ENCODE data around the gene PERP.
A peak's percentile ranks its signal among the peaks of the same experiment; 100 is the strongest.
"Not testable (repeated sequence)": the region's sequence is repeated elsewhere in the genome, so short reads cannot be mapped to it uniquely, and the experiment has no call there.

PERP gene

DNA sequence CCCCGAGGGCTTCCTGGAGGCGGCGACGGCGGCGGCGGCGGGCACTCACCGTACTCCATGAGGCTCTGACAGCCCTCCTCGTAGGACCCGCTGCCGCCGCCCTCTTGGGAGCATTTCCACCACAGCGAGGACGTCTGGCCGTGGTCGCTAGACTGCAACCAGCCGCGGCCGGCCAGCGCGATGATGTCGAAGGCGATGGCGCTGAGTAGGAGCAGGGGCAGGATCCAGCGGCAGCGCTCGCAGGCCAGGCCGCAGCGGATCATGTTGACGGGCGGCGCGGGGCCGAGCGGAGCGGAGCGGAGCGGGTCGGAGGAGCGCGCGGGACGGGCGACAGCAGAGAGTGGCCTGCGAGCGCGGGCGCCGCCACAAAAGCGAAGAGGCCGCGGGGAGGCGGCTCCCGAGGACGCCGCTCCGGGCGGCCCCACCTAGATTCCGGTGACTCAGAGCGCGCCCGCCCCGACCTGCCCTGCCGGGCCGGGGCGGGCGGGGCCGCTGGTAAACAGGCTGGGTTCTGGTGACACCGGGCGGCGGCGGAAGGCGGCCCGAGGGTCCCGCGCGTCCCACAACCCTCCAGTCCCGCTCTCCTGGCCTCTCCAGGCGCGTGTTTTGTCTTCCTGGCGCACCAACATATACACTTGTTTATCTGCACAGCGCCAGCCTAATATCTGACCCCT, at the start of gene PERP:
PERP (minus strand) TSS at position 342 of the 674 bp plus-strand sequence; CDS start at position 263, 79 bp downstream.
- DNase-seq (ENCODE audit: low read depth in 3 of 3, low spot score in 1 of 3) = peak; percentile 30 to 57 (median 39)

DNA sequence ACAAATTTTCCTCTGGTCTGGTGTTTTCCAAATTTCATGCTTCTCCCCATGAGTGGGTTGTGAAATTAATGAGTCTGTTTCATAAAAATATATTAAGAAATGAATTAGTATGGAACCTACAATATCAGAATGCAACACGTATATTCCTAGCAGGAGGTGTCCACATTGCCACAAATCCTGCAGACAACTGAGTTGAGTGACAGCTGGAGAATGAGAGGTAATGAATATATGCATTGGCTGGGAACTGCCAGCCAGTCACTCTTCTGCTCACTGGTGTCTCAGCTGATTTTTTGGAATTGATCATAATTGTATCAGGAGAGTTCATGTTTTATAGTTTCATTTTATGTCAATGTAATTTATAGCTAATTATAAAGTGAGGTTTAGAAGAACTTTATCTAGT, 48.2 kb upstream of the PERP start:
- no peak for DNase-seq (ENCODE audit: low read depth in 3 of 3, low spot score in 1 of 3)

DNA sequence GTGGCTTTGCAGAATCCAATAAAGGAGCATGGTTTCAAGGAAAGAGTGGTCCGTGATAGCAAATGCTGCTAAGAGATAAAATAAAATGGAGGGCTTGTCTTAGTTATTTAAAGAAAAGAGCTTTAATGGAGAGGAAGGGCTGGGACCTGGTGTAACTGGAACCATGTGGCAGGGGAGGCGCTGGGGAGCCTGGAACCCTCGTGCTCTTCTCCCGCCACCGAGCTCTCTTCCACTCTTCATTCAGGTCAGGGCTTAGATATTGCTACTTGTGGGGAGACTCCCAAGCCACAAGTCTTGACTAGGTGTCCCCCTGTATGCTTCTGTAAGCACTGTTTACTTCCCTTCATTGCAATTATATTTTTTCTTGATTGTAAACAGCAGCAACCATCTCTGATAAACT, 39.3 kb upstream of the PERP start:
- DNase-seq (ENCODE audit: low read depth in 3 of 3, low spot score in 1 of 3) = no peak

DNA sequence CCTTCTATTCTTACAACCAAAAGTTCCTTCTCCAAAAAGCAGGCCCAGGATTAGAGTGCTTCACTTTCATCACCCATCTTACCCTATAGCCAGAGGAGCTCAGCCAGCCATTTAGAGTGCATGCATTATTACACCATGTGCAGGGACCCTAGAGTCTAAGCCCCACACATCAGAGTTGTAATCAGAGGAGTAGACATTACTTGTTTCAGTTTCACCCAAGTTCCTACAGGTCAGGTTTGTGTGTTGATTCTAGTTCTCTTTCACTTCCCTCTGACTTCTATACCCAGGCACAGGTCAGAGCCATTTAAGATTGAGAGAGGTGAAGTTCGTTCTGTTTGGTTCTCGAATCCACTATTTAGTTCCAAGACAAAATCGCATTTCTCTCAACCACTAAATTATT, 38.2 kb upstream of the PERP start:
- no peak for DNase-seq (ENCODE audit: low read depth in 3 of 3, low spot score in 1 of 3)

DNA sequence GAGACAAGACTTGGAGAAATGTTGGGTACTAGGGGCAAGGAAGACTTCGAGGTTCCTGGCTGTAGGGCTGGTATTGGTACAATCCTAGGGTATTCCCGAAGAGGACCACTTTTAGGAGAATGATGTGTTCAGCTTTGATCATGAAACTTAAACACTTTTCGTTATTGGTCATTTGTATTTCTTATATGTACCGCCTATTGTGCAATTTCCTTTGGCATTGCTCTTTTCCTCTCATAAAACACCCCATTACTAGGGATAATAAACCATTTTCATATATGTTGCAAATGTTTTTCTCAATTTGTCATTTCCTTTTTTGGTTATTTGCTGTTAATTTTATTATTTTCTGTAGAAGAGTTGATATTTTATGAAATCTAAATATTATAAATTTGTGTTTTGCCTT, 35.6 kb upstream of the PERP start:
- DNase-seq (ENCODE audit: low read depth in 3 of 3, low spot score in 1 of 3) = no peak

DNA sequence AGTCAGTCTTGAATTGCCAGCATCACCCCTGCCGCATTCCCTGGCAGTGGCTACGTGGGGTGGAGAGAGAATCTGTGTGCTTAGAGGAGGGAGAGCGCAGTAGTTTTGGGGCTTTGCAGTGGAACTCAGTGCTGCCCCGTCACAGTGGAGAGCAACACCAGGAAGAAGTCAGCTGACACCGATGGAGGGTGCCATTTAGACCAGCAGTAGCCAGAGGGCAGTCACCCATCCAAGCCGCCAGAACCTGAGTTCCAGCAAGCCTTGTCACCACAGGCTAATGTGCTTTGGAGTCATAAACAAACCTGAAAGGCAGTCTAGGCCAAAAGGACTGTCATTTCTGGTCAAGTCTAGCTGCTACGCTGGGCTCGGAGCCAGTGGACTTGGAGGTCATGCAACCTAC, 22.0 kb upstream of the PERP start:
- DNase-seq (ENCODE audit: low read depth in 3 of 3, low spot score in 1 of 3) = no peak

DNA sequence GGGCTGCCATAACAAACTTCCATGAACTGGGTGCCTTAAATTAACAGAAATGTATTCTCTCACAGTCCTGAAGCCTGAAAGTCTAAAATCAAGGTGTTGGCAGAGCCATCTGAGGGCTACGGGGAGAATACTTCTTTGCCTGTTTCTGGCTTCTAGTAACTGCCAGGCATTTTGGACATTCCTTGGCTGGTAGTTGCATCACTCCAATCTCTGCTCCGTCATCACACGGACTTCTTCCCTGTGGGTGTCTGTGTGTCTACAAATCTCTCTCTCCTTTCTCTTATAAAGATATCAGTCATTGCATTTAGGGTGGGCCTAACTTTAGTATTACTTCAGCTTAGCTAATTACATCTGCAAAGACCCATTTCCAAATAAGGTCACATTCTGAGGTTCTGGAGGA, 20.9 kb upstream of the PERP start:
- DNase-seq (ENCODE audit: low read depth in 3 of 3, low spot score in 1 of 3) = no peak

DNA sequence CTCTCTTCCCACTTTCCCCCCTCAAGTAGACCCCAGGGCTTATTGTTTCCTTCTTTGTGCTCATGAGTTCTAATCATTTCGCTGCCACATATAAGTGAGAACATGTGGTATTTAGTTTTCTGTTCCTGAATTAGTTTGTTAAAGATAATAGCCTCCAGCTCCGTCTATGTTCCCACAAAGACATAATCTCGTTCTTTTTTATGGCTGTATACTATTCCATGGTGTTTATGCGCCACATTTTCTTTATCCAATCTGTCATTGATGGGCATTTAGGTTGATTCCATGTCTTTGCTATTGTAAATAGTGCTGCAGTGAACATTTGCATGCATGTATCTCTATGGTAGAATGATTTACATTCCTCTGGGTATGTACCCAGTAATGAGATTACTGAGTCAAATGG, 16.9 kb upstream of the PERP start:
- DNase-seq (ENCODE audit: low read depth in 3 of 3, low spot score in 1 of 3) = no peak

DNA sequence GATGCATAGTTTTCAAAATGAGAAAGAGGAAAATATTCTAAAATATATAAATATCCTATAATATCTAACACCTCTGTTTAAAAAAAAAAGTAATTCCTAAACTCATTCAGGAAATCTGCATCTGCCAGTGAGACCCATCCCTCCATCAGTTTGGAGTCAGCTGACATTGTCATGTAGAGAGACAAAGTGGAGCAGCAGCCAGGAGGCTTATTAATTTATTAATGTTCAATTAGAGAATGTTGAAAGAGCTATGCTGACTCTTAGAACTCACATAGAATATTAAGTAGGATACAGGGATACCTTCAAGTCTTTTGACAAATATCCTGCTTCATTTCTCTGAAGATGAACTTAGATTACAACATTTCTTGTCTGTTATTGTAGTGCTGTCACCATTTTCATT, 12.8 kb upstream of the PERP start:
- no peak for DNase-seq (ENCODE audit: low read depth in 3 of 3, low spot score in 1 of 3)

DNA sequence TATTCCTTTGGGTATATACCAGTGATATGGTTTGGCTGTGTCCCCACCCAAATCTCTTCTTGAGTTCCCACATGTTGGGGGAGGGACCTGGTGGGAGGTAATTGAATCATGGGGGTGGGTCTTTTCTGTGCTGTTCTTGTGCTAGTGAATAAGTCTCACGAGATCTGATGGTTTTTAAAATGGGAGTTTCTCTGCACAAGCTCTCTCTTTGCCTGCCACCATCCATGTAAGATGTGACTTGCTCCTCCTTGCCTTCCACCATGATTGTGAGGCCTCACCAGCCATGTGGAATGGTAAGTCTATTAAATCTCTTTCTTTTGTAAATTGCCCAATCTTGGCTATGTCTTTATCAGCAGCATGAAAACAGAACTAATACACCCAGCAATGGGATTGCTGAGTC, 12.0 kb upstream of the PERP start:
- DNase-seq (ENCODE audit: low read depth in 3 of 3, low spot score in 1 of 3) = not testable (repeated sequence)

DNA sequence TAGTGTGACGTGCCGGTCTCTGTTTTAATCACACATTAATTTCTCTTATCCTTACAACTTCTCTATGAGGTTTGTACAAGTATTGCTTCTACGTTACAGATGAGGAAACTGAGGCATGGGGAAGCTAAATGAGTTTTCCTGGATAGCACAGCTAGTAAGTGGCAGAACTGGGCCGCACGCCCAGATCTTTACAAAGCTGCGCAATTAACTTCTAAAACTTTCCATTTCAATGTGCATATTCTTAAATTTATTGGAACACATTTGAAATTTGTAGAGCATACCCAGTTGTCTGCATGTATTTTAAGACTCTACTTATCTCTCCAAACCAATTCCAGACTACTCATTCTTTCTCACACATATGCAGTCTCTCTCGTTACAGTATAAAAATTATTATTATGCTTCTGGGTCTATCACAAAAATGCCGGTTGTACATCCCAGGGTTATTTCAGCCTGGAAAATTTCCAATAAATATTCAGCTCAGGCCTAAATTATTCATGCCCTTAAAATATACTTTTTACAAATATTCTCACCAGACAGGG, 10.2 kb upstream of the PERP start:
- no peak for DNase-seq (ENCODE audit: low read depth in 3 of 3, low spot score in 1 of 3)

DNA sequence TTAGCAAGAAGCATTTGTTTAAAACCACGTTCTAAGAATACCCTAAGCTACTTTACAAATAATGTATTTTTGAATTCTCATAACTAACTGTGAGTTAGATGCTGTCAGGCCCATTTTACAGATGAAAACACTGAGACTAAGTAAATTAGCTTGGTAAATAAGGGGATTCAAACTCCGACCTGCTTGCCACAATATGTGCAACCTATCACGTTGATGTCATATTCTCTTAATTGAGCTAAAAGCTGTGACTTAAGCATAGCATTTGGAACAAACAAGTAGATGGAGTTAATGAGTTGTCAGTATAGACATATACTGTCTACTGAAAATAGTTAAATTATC, 9.4 kb upstream of the PERP start:
- no peak for DNase-seq (ENCODE audit: low read depth in 3 of 3, low spot score in 1 of 3)

DNA sequence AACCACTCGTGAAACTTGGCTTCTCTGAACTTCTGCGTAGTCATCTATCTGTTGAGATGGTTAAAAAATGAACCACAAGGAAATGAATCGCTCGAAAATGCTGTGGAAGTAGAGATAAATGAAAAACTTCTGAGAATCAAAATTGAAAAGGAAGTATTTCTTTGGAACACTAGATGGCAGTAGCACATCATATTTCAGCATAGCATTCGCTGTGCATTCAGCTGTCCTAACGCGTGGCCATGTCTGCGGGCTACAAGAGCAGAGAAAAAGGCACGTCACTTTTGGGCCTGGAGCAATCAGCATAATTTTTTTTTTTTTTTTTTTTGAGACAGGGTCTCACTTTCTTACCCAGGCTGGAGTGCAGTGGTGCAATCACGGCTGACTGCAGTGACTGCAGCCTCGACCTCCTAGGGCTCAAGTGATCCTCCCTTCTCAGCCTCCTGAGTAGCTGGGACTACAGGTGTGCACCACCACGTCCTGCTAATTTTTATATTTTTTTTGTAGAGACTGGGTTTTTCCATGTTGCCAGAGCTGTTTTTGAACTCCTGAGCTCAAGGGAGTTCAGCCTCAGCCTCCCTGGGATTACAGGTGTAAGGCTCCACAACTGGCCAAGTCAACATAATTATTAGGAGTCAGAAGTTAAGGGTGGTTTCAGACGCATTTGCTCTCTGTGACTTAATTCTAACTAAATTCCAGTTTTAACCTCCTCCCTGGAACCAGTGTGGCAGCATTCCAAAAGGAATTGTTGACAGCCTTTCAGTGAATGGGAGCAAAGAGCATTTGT, 8.8 kb upstream of the PERP start:
- no peak for DNase-seq (ENCODE audit: low read depth in 3 of 3, low spot score in 1 of 3)

DNA sequence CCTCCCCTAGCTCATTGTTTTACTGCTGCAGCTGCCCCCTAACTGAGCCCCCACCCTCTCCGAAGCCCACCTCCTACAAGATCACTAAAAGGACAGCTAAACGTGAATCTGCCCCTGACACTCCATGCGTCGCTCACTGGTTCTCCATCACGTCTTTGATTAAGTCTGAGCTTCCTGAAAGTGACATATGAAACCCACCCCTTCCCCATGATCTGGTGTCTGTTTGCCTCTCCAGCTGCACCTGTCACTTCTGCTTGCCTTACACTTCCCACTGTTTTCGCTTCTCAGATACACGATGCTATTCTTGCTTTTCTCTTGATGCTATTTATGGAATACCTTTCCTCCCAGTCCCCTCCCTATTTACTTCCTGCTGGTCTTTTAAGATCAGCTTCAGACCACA, 8.0 kb upstream of the PERP start:
- no peak for DNase-seq (ENCODE audit: low read depth in 3 of 3, low spot score in 1 of 3)

DNA sequence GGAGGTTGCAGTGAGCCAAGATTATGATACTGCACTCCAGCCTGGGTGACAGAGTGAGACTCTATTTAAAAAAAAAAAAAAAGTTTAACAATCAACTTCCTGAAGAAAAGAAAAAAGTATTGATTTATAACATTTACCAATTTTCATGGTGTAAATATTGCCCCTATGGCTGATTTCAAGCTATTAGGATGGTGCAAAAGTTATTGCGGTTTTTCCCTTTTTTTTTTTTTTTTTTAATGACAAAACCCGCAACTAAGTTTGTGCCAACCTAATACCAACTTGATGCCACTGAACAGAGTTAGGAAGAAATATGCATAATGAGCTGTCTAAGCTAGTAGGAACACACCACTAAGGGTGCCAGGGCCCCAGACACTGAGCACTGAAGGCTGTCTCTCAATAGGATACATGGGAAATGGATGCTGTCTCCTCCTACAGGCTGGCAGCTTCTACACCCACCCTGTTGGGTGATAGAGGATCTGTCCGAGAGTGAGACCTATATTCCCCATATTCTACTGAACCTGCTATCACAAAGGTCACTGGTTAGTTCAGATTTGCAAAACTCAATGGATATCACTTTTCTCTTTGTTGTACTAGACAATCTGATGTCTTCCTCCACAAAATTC, 6.5 kb upstream of the PERP start:
- DNase-seq (ENCODE audit: low read depth in 3 of 3, low spot score in 1 of 3) = no peak

DNA sequence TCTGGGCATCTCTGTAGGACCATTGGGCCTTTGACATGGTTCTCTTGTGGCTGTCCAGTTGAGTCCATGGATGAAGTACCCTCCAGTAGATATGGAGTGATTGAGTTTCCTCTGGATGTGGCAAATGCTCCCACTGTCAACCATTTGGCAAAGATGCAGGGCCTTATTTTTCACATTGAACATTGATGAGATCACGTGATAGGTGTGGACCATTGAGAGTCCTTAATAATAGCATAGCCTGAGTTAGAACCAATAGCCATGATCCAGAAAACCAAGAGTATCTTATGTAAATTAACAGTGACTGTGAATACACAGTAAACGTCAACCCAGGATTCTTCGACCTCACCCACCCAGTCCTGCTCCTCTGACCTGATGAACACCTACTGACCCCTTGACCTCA, 3.0 kb upstream of the PERP start:
- no peak for DNase-seq (ENCODE audit: low read depth in 3 of 3, low spot score in 1 of 3)

DNA sequence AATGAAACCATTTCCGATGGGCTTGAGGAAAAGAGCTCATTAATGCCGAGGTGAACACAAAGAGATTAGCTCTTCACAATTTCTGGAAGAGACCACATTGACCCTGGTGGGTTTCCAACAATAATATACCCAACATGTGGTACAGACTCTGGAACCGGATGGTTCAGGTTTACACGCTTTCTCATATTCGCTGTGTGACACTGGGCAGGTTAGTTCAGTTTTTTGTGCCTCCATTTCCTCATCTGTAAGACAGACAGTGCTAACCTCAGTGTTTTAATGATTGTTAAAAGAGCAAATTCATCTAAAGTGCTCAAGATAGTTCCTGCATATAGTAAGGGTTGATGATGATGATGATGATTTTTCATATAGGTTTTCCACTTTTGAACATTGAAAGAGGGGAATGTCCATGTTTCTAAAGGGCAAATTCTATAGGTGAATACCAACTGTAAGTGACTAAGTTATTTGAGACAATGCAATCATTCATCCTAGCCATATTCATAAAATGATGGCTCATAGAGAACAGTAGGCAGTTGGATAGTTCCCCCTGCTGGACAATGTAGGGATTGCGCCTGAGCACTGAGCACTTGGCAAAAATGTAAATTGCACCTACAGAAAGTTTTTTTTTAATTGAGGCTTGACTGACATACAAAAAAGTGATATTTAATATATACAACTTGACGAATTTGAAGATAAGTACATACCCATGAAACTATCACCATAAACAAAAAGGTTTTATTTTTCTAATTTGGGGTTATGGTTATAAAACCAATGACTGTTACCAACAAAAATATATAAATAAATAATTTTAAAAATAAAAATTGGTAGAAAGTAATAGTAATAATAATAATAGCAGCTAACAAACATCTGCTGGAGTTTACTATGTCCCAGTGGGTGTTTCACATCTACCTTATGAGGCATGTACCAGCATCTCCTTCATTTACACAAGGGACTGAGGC, 2.1 kb upstream of the PERP start:
- DNase-seq (ENCODE audit: low read depth in 3 of 3, low spot score in 1 of 3) = peak; percentile 40 to 66 (median 60)

DNA sequence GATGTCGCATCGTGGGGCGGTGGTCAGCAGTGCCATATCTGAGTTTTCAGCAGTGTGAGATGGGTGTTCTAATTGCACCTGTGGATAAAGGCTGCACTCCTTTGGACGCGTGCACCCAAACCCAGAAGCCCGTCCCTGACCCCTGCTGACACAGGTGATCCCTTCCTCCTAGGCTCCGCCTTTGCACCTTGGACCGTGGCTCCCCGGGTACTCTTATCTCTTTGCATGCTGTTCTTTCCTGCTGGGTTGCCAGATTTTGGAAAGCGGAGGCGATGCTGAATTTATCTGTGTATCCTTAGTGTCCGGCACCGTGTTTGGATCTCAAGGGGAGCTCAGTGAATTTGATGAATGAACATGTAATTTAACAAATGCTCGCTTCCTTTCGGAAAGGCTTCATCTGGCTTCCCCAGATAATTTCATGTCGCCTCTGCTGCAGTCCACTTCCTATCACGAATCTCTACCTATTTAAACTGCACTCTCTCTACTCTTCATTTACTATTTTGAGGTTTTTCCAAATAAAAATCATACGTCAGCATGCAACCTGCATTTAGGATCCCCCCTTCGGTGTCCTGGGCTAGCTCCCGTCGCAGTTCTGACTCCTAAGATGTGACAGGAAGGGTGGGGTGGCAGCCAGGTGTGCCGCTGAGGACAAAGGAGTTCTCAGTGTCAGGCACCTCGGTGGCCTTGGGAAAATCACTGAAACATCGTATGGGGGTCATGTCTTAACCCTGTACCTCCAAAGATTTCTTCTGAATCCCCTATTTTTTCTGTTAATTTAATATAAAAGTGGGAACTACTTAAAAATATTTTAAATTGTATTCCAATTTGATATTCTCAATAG, 753 bp upstream of the PERP start:
- no peak for DNase-seq (ENCODE audit: low read depth in 3 of 3, low spot score in 1 of 3)

DNA sequence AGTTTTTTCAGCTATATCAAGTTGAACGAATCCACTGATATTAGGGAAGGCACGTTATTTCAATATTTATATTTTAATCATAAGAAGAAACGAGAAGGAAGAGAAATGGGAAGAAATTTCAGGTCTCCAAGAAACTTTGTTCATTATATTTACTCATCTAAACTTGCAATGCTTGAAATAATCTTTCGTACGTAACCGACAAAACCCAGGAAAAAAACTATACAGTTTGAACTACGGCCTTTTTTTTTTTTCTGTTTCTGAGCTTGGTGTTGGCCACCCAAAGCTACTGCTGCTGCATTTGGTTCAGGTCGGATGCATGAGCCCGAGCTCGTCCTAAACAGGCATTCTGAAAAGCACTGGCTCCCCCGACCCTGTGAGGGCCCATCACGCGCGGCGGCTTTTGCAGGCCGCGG, 548 bp downstream of the PERP start:
- DNase-seq (ENCODE audit: low read depth in 3 of 3, low spot score in 1 of 3) = no peak
